ENCODE results near the gene ABLIM3.

DNA sequence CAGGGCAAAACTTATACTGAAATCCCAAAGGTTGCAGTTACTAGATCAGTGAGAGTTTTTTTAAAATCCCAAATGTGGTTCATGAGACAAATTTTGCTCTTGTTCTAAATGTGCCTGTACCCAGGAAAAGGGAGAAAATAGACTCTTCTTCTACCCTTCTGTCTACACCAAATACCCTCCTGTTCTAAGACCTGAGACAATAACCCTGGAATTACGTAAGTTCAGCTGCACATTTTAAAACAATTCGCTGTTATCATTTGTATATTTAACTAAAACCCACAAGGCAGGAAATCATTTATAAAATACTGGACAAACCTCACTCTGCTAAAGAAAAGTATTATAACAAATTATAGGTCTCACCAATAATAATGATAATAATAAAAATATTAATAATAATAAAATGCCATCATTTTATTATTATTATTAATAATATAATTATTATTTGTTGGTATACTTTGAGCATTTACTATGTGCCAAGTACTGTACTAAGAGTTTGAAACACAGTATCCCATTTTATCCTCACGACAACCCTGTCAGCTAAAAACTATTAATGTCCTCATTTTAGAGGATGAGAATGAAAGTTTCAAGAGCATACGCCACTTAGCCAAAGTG is 80.5 kb downstream of the ABLIM3 start:
- TF ChIP-seq SP1 (IDR thresholded peaks at IDR 0.05) (no peak), ZNF384 (IDR thresholded peaks at IDR 0.05) (no peak), PKNOX1 (IDR thresholded peaks at IDR 0.05) (no peak), BHLHE40 (IDR thresholded peaks at IDR 0.05; ENCODE audit: borderline replicate concordance) (no peak), LEF1 (IDR thresholded peaks at IDR 0.05; ENCODE audit: borderline replicate concordance) (no peak), NFRKB (IDR thresholded peaks at IDR 0.05) (no peak), ARNT (IDR thresholded peaks at IDR 0.05) (no peak), TARDBP (IDR thresholded peaks at IDR 0.05) (no peak), CTBP1 (IDR thresholded peaks at IDR 0.05; ENCODE audit: borderline replicate concordance) (no peak)
